Fibroblast of peridontal ligament (primary cell): ENCODE data around the gene ORC4.

Experiments
- DNase-seq: peaks from one replicate; pipeline ENCODE4 v3.0.0-alpha.2; 2010; ENCODE audit errors: extremely low read depth

ORC4 gene

DNA sequence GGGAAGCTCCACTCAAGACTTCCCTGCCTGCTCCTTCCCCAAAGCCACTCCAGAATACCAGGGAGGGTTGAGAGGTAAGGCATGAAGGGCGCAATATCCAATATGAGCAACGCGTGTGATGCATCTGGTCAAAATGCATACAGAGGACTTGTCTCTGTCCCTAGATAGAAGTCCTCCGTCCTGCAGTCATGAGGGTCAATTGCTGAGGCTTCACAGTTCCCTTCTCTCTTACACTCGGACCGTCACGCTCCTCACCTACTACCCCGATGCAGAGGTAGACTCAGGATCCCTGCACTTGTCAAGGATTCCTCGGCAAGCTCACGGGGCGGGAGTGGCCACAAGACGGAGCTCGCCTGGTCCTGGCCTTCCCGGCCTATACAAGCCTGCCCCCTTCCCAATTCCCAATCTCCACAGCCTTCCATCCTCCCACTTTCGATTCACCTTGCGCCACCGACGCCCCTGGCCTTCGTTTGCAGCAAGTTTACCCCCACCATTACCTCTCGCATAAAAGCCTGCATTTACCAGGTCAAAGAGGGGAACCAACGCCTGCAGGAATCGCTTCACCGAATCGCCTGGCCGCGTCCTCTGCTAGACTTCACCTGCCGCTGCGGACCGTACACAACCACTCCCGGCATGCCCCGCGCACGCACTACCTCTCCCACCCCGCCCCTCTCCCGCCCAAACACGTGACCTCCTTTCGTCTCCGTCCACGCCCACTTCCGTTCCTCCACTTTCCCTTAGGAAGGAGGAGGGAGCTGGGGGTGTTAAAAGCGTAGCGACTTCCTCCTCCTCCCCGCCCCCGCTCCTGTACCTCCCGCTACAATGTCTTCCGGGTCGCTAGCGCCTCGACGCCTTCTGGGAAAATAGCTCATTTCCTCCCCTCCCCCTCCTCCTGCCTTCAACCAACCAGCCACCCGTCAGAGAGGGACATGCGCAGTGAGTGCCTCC is at the start of gene ORC4:
Gene ORC4 (minus strand): TSS at position 627 of the 948 bp plus-strand sequence. CDS start 44,779 bp downstream, outside the sequence.
- DNase-seq, result peak; percentile 99

DNA sequence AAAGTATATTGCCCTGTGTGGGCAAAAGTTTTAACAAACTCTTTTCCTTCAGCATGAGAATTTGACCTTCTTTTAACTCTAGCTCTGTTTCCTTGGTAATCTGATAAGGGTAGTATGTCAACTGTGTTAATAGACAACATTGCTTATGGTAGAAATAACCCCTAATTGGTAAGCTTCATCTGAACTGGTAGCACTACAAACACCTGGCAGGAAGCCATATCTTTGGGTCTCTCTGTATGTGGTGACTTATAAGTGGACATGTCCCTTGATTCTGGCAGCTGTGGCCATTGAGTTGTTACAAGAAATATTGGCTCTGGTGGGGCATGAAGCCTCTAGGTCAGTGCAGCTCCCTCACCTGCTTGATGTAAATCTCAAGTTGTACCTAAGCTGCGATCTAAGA is 47.3 kb upstream of the ORC4 start:
- DNase-seq, result no peak

- no peak for DNase-seq
Observed at GRCh38 chr2:148065936-148066335, 45.4 kb upstream of the ORC4 start.

DNA sequence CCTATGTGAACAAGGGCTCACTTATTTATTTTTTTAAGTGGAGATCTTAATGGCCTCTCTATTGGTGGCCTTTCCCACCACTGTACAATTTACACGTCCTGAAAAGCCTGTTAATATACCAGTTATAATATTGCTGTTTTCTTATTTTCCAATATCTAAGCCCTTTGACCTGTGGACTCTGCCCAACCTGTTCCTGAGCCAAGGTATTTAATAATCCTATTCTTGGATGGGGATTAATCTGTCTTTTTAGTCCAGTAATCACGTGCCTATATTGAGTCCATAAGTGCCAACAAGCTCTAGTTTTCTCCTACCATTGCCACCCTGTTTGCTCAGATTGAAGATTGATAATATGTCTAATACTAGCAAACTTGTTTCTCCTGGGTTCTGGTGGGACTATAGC is 43.1 kb upstream of the ORC4 start:
- DNase-seq, result no peak

DNA sequence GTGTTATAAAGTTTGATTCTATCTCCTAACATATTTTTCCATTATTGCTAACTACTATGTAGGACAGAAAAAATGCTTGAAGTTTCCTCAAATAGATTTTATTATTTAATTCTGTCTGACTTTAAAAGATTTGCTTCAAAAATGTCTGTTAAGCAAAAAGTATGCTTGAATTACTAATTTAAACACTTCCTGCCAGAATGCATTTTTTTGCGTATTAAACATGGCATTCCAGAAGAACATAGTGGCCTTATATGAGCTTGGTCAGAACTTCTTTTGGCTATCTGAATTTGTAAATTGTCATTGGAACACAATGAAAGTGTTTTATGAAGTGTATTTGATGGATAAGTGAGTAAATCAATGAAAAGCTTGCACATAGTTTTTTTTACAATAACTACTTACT is 38.1 kb upstream of the ORC4 start:
- no peak for DNase-seq

DNA sequence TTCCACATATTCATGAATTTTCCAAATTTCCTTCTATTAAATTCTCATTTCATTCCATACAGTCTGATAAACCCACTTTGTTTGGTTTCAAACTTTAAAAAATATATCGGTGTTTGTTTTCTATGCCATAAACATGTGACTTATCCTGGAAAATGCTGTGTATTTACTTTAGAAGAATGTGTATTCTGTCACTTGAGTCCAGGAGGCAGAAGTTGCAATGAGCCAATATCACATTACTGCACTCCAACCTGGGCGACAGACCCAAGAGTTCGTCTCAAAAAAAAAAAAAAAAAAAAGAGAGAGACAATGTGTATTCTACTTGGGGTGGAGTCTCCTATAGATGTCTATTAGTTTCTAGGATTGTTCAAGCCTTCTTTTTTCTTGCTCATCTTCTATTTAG is 32.1 kb upstream of the ORC4 start:
- no peak for DNase-seq

- no peak for DNase-seq
Observed at GRCh38 chr2:148049284-148049683, 28.7 kb upstream of the ORC4 start.

DNA sequence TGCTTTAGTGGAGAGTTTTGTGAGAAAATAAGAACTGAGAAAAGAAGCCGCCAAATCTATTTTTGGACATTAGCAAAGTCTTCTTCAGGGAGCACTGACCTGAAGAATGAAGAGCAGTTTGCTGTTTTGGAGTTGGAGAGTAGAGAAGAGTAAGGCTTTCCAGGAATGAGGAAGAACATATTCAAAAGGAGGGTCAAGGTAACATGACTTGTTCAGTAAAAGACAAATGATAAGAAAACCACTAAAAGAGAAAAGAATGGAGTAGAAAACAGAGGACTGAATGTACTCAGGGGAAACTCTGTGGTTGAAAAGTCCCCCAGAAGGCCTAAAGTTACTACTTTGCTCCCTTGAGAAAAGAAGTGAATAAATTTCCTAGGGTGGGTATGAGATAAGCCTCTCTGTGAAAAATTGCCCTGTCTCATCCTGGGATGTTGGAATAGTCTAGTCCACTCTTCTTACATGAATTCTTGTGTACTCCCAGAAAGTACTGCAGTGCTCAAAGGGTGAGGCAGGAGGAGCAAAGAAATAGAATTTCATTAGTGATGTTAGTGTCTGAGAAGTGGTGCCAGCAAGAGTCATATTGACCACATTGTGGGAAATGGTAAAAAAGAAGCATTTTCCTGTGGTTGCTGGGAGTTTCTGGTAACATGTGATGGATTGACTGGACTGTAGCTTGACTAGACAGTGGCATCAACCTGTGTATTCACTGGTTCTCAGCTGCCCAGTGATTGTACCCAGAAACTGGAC is 28.1 kb upstream of the ORC4 start:
- DNase-seq, result peak; percentile 38

GRCh38 chr2:148046802-148047201 is 26.3 kb upstream of the ORC4 start:
- no peak for DNase-seq

GRCh38 chr2:148044322-148044721 is 23.8 kb upstream of the ORC4 start:
- no peak for DNase-seq

GRCh38 chr2:148042219-148042618 is 21.7 kb upstream of the ORC4 start:
- DNase-seq, result no peak

DNA sequence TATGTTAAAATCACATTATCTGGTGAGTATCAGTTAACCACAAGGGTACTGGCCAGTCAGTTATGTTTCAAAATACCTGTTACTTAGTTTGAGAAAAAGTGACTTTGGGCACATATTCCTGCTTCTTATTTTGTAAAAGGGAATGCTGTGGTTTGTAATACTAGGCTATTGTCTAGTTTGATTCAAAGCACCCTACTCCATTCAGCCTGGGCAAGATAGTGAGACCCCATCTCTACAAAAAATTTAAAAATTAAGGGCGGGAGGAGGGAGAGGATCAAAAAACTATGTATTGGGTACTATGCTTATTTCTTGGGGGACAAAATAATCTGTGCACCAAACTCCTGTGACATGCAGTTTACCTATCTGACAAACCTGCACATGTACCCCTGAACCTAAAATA is 19.2 kb upstream of the ORC4 start:
- DNase-seq, result no peak

- no peak for DNase-seq
Observed at GRCh38 chr2:148032215-148032614, 11.7 kb upstream of the ORC4 start.

GRCh38 chr2:148031152-148031551 is 10.6 kb upstream of the ORC4 start:
- no peak for DNase-seq

DNA sequence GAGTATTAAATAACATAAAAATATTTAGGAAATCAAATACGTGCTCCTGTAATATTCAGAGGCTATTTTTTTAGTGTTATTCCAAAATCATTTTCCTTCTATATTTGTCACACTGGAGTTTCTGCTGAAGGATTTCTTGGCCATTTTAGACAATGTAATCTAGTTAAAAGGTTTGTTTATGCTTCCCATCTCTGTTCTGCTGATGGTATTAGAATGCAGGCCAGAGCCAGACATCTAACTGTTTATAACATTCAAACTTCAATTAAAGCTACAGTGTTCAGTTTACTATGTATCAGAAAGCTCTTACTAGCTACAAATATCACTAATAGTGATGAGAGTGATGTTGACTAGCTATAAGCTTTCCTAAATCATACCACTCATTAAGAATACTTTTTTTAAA is 8.2 kb upstream of the ORC4 start:
- peak; percentile 25 for DNase-seq

DNA sequence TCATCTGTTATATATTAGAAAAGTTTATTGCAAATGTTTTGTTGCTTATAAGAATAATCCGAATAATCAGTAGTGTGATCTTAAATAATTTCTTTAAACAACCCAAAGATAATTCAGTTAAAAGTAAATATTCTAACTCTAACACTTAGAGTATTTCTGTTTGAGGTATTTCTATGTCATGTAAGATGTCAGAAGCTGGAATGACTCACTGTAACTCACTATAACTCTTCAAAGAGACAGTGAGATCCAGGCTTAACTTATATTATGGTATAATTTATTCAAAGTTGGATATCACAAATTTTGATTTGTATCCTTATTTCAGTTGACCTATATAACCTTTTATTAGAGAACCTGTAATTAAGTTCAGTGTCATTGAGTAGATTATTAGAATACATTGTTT is 7.3 kb upstream of the ORC4 start:
- peak; percentile 22 for DNase-seq

DNA sequence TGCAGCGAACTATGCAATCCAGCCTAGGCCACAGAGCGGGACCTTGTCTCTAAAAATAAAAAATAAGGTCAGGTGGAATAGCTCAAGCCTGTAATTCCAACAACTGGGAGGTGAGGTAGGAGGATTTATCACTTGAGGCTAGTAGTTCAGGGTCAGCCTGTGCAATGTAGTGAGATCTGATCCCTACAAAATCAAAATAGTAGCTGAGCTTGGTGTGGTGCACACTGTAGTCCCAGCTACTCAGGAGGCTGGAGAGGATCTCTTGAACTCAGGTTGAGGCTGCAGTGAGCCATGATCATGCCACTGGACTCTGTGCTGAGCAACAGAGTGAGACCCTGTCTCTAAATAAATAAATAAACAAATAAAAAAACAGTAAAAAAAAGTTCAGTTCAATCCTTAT is 6.0 kb upstream of the ORC4 start:
- no peak for DNase-seq

DNA sequence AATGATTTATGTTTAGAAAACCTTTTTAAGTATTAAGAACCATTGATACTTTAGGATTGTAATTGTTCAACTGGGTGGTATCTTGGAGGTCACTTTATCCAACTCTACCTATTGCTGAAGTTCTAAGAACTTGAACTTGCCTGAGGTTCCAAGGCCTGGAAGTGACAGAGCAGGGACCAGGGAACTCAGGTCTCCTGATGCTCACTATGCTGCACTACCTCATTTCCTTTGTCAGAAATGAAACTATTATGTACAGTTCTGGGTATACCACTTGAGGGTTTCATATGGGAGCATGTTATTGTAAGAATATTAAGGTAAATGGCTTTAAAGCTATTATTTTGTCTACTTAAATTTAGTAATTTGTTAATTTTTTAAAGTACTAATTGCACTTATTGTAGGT is 3.3 kb upstream of the ORC4 start:
- DNase-seq, result no peak

DNA sequence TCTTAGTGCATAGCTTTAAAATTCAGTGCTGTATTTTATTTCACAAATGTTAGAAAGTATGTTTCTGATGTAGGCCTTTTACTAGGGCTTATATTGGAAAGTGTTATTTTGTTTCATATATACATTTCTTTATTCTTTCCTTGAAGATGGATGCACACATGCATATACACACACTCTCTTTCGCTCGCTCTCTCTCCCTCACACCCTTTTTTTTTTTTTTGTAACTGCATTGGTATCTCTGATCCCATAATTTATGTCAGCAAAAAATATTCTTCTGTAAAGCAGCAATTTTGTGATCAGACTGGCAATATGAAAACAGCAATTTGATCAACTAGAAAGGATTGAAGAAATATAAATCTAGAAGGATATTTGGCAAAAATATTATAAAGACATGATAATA is 2.3 kb upstream of the ORC4 start:
- DNase-seq, result no peak

GRCh38 chr2:148022351-148022750 is 1.8 kb upstream of the ORC4 start:
- DNase-seq, result peak; percentile 34

DNA sequence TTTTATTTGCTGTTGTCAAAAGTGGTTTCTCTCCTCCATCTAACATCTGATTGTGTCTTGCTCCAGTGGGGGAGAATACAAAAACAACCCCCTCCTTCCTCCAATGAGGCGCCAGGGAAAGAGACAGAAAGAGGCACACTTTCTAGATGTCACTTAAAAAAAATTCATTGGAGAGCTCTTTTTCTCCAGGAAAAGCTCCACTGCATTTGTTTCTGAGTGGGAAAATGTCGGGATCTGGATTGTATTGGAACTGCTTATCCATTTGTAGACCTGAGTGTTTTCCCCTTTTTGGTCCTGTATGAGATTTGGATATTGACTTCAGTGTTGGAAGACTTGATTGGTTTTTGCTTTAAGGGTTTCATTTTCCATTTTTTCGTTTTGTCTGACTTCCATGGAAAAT is 1.3 kb upstream of the ORC4 start:
- peak; percentile 15 for DNase-seq

DNA sequence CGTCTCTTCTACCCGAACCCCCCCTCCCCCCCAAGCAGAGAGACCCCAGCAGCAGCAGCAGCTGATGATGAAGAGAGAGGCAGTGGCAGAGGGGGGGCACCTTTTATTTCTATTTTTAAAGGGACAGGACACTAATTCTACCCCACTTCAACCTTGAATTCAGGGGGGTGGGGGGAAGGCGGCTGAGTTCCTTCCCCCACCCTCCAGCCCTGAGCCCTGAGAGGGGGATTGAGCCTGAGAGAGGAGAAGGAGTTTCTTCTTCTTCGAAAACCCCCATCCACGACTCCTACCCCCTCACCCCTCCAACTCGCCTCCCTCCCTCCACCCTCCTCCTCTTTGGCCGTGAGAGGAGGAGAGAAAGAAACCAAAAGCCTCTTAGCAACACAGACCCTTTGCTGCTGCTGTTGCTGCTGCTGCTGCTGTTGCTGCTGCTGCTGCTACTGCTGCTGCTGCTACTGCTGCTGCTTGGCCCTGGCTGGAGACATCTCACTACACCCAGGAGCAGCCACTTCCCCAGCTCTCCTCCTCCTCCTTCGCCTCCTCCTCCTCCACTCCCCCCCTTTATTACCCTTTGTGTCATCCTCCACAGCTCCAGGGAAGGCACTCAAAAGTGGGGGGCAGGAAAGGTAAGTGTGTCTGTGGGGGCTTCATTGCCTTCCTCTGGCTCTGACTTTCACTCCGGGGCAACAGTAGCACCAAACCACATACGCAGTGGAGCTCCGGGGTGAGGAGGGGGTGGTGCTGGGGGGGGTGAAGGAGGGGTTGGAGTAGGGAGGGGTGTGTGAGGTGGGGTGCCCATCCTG is 723 bp upstream of the ORC4 start, which contains the start of gene MBD5:
Gene MBD5 (plus strand): TSS at position 33 of the 803 bp plus-strand sequence.
- peak; percentile 49 for DNase-seq
